ENCODE data around the gene KRT79. TPM values are rescaled to one million over a fixed set of nuclear protein-coding genes. Genes with fewer than 3 reads are reported as not detected.

KRT79 gene
- total RNA-seq, 6 experiments from 2014 or later = not detected

DNA sequence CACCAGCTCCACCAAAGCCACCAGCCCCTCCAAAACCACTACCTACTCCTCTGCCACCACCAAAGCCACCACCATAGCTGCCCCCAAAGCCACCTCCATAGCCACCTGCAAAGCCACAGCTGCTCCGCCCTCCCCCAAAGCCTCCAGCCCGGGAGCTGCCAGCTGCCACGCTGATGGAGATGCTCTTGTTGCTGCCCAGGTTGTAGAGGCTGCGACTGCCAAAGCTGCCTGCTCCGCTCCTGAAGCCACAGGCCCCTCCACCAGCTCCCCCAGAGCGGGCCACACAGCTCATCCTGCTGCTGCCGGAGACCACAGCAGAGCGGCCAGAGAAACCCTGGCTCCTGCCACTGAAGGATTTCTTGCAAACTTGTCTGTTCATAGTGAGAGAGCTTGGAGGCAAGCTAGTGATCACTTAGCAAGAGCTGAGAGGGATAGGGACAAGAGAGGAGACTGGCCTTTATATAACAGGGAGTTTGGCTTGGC is 57.2 kb downstream of the KRT79 start, which contains the start of gene KRT76:
Gene KRT76, minus strand, starts transcription at position 433 of the 483 bp plus-strand sequence. Its CDS starts 54 bp downstream, at position 379.
- no peak for TF ChIP-seq POLR2A (IDR thresholded peaks at IDR 0.05)
- TF ChIP-seq, protein P1, sequence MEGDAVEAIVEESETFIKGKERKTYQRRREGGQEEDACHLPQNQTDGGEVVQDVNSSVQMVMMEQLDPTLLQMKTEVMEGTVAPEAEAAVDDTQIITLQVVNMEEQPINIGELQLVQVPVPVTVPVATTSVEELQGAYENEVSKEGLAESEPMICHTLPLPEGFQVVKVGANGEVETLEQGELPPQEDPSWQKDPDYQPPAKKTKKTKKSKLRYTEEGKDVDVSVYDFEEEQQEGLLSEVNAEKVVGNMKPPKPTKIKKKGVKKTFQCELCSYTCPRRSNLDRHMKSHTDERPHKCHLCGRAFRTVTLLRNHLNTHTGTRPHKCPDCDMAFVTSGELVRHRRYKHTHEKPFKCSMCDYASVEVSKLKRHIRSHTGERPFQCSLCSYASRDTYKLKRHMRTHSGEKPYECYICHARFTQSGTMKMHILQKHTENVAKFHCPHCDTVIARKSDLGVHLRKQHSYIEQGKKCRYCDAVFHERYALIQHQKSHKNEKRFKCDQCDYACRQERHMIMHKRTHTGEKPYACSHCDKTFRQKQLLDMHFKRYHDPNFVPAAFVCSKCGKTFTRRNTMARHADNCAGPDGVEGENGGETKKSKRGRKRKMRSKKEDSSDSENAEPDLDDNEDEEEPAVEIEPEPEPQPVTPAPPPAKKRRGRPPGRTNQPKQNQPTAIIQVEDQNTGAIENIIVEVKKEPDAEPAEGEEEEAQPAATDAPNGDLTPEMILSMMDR (IDR thresholded peaks at IDR 0.05) = no peak
- no peaks in the 10 kb centered on the region for H3K4me1 ChIP-seq
- ATAC-seq = no peak
- no peaks in the 10 kb centered on the region for H3K36me3 ChIP-seq
- 83% methylated on average over 5 of the region's 8 CpGs for WGBS (ENCODE audit: insufficient coverage, low coverage, low lambda C conversion rate, missing lambda C conversion rate)
- no peaks in the 10 kb centered on the region for H3K27me3 ChIP-seq
- H3K4me3 ChIP-seq = no peak within 1 kb of the TSS
- no peaks in the 10 kb centered on the region for H3K9me3 ChIP-seq
- DNase-seq = no peak
- no peak within 1 kb of the TSS for H3K27ac ChIP-seq
- intact Hi-C loops (cut with DNase I) = no loop called here

DNA sequence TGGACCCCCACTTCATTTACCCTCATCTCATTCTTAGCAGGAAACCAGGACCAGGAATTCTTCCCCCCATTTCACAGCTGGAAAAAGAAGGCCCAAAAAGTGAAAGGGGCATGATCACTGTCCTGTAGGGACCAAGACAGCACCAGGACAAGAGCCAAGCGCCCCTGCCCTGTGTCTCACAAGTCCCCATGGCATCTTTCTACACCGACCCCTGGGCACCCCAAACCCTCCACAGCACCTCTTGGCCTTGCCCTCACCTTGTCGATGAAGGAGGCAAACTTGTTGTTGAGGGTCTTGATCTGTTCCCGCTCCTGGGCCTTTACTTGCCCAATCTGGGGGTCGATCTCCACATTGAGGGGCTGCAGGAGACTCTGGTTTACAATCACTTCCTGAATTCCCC is 57.7 kb downstream of the KRT79 start:
- no peak overlapping the region for H3K4me3 ChIP-seq
- ATAC-seq (no peak), DNase-seq (no peak)
- H3K9me3 ChIP-seq = no peaks in the 10 kb centered on the region
- H3K36me3 ChIP-seq = no peaks in the 10 kb centered on the region
- intact Hi-C loops (cut with DNase I) = no loop called here
- TF ChIP-seq, protein P1 (IDR thresholded peaks at IDR 0.05) = no peak
- no peak for TF ChIP-seq POLR2A (IDR thresholded peaks at IDR 0.05)
- H3K4me1 ChIP-seq = no peaks in the 10 kb centered on the region
- WGBS (ENCODE audit: insufficient coverage, low coverage, low lambda C conversion rate, missing lambda C conversion rate) = 43% methylated on average over 1 of the region's 5 CpGs
- H3K27me3 ChIP-seq = no peaks in the 10 kb centered on the region
- H3K27ac ChIP-seq = no peak overlapping the region

DNA sequence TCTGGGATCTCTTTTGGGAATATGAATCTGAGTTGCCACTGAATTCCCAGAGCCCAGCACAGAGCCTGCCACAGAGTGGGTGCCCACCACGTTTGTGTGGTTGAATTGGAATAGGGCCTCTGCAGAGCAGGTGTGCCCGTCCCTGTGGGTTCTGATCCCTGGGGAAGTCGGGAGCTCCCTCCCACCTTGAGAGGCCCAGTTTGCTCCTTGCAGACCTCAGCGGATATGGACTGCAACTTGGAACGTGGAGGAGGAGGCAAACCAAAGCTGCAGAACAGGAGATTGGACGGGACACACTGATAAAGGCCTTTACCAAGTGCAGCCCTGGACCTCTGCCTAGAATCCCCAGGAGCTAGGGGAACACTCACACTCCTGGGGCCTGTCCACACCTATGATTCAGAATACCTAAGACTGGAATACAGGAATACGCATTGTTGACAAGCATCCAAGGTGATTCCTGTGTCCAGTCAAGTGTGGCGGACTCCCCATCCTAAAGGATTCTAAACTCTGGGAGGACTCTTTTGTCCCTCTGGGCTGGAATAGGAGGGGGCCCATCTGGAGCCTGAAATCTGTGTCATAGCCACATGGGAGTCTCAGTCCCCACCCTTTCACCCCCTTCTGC is 59.4 kb downstream of the KRT79 start:
- Histone ChIP-seq H3K36me3 (no peaks in the 10 kb centered on the region), H3K4me1 (no peaks in the 10 kb centered on the region), H3K9me3 (no peaks in the 10 kb centered on the region), H3K4me3 (no peak overlapping the region), H3K27ac (no peak overlapping the region), H3K27me3 (no peaks in the 10 kb centered on the region)
- 29% methylated on average over 1 of the region's 8 CpGs for WGBS (ENCODE audit: insufficient coverage, low coverage, low lambda C conversion rate, missing lambda C conversion rate)
- no peak for ATAC-seq
- DNase-seq = no peak
- TF ChIP-seq, protein P1 (IDR thresholded peaks at IDR 0.05) = no peak
- TF ChIP-seq POLR2A (IDR thresholded peaks at IDR 0.05) = no peak
- intact Hi-C loops (cut with DNase I) = no loop called here

DNA sequence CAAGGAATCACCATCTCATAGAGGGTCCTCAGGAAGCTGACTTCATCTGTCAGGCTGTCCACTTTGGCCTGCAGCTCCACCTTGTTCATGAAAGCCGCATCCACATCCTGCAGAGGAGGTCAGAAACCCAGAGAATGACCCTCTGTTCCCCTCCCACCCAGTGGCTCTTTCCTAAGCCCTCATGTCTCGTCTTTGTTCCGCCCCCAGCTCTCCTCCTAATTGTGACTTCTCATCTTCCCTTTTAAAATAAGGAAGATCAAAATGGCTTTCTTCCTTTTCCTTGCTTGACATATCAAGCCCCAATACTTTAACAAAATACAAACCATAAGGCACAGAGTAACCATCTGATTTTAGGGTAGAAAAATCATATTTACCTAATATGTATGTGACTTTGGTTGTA is 61.3 kb downstream of the KRT79 start:
- Histone ChIP-seq H3K4me1 (no peaks in the 10 kb centered on the region), H3K27ac (no peak overlapping the region), H3K36me3 (no peaks in the 10 kb centered on the region), H3K4me3 (no peak overlapping the region), H3K27me3 (no peaks in the 10 kb centered on the region), H3K9me3 (no peaks in the 10 kb centered on the region)
- 46% methylated on average over 2 of the region's 3 CpGs for WGBS (ENCODE audit: insufficient coverage, low coverage, low lambda C conversion rate, missing lambda C conversion rate)
- ATAC-seq (no peak), DNase-seq (no peak)
- TF ChIP-seq, protein P1 (IDR thresholded peaks at IDR 0.05) = no peak
- no peak for TF ChIP-seq POLR2A (IDR thresholded peaks at IDR 0.05)
- intact Hi-C loops (cut with DNase I) = no loop called here
